WERI-Rb-1 (cell line): ENCODE measurements around the gene HSD11B1.
A peak's percentile ranks its signal among the peaks of the same experiment; 100 is the strongest.

Source experiments
- DNase-seq: peaks from one replicate; pipeline ENCODE4 v3.0.0-alpha.2; 2020
- H3K27ac ChIP-seq: fragments of 250-450 bp; sonication (Bioruptor Pico); 2 replicates; pipeline ENCODE4 v1.5.1; 2020; ENCODE audit warnings: mild to moderate bottlenecking, moderate library complexity
- H3K27me3 ChIP-seq: fragments of 250-450 bp; sonication (Bioruptor Pico); 2 replicates; pipeline ENCODE4 v1.5.1; 2021; ENCODE audit warnings: mild to moderate bottlenecking, low read depth, moderate library complexity; ENCODE audit not compliant: insufficient read depth, severe bottlenecking
- H3K36me3 ChIP-seq: fragments of 250-450 bp; sonication (Bioruptor Pico); 2 replicates; pipeline ENCODE4 v1.5.1; 2020; ENCODE audit warnings: mild to moderate bottlenecking, moderate library complexity
- H3K4me3 ChIP-seq: 2 replicates; pipeline ENCODE4 v1.5.1; 2011; ENCODE audit warnings: low read depth, mild to moderate bottlenecking, control low read depth, low read length
- H3K9me3 ChIP-seq: fragments of 250-450 bp; sonication (Bioruptor Pico); 2 replicates; pipeline ENCODE4 v1.5.1; 2021; ENCODE audit warnings: mild to moderate bottlenecking, moderate library complexity; ENCODE audit not compliant: severe bottlenecking
- TF ChIP-seq, protein P1 (sequence below): IDR thresholded peaks from 2 replicates; pipeline ENCODE4 v1.5.1; 2011; ENCODE audit warnings: low read depth, mild to moderate bottlenecking, control low read depth, inconsistent platforms, low read length

Gene HSD11B1

DNA sequence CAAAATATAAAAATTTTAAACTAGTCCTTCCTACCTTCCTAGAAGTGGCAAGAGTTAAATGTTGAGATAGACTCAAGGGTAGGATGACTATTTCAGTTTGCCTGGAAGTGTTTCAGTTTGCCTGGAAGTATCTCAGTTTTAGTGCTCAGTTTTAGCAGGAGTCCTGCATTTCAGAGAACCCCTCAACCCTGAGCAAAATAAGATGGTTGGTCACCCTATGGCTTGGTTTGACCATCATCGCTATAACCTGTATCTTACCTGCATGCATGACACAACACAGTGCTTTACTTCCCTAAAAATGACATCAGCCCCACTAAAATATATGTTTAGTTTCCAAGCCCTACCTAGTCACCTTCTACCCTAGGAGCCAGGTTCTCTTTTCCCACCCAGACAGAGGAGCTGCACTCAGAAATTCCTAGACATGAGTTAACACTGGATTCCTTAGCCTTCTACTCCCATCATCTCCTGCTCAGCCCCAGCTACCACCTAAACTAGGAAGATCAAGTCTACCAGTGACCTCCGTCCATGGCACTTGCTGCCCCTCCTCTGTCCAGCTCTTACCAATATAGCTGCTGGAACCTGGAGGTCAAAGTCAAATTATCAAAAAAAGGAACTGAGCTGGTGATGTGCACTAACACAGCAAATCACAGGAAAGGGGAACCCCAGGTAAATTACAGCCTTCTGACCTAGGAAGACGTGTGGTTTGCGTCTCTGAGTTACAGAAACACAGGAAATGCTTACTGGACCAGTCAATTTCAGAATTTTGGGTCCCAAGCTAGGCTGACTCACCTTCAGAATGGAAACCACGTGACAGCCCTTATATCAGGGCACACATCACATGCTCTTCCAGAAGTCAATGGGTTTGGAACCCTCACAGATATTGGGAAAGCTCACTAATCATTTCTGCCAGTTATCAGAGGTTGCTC, 31.7 kb upstream of the HSD11B1 start:
- no peaks in the 10 kb centered on the region for H3K36me3 ChIP-seq
- no peak overlapping the region for H3K27ac ChIP-seq
- no peak for DNase-seq
- TF ChIP-seq, protein P1, sequence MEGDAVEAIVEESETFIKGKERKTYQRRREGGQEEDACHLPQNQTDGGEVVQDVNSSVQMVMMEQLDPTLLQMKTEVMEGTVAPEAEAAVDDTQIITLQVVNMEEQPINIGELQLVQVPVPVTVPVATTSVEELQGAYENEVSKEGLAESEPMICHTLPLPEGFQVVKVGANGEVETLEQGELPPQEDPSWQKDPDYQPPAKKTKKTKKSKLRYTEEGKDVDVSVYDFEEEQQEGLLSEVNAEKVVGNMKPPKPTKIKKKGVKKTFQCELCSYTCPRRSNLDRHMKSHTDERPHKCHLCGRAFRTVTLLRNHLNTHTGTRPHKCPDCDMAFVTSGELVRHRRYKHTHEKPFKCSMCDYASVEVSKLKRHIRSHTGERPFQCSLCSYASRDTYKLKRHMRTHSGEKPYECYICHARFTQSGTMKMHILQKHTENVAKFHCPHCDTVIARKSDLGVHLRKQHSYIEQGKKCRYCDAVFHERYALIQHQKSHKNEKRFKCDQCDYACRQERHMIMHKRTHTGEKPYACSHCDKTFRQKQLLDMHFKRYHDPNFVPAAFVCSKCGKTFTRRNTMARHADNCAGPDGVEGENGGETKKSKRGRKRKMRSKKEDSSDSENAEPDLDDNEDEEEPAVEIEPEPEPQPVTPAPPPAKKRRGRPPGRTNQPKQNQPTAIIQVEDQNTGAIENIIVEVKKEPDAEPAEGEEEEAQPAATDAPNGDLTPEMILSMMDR: no peak
- no peak overlapping the region for H3K4me3 ChIP-seq
- no peaks in the 10 kb centered on the region for H3K9me3 ChIP-seq
- H3K27me3 ChIP-seq: peaks cover 80% of the 10 kb centered on the region

DNA sequence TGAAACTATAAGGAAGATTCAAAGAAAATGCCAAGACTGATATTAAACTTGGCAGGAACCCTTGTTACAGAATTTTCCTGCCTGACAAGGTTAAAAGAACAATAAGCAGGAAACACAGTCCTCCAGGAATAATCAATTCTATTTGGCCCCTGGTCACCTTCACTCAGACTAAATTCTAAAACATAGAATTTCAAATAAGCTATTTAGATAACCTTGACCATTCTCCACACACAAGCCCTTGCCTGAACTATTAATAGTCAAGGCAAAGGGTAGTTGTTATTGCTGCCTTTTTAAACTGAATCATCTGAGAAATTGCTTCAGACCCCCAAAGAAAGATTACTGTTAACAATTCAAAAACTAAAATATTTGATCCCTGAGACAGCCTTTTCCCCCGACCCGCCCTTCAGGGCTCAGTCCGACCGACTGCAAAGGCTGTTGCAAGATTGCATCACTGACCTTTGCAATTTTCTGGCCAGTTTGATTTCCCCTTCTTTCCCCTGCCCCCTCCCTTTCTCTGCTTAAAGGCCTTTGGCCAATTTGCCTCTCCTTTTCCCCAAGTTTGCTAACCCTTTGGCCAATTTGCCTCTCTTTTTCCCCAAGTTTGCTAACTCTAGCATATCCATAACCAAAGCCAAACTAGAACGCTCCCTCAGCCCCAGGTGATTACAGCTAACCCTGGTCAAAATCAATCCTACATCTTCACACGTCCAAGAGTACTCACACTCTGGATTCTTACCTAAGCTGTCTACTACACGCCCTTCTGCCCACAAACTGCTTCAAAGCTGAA, 30.8 kb upstream of the HSD11B1 start:
- peaks cover 85% of the 10 kb centered on the region for H3K27me3 ChIP-seq
- H3K9me3 ChIP-seq: no peaks in the 10 kb centered on the region
- no peak overlapping the region for H3K4me3 ChIP-seq
- no peak overlapping the region for H3K27ac ChIP-seq
- DNase-seq: no peak
- TF ChIP-seq, protein P1: no peak
- H3K36me3 ChIP-seq: no peaks in the 10 kb centered on the region

DNA sequence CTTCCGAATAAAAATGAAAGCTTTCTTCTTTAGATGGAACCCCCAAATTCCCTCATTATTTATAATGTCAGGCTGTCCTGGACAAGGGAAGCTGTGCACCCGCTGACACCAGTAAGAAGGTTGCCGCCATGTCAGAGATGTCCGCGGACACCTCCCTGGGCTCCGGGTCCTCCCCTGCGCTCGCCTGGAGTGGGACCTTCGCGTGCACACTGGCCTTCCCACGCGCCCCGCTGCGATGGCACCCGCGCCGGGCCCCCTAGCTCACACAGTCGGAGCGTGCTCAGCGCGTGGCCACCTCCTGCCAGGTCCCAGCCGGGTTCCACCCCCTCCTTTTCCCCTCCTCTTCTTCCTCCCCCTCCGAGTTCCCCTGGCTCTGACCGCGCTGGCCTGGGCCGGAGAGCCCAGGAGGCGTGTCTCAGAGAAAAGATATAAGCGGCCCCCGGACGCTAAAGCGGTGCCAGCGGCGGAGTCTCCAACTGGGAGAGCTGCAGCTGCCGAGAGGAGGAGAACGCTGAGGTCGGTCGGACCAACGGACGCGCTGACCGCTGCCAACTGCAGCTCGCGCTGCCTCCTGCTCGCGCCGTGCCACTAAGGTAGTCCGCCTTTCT, 29.6 kb upstream of the HSD11B1 start, which contains the start of gene G0S2:
G0S2 (plus strand) TSS at position 456 of the 608 bp plus-strand sequence. CDS start 273 bp downstream, outside the sequence.
- H3K4me3 ChIP-seq: peak within 1 kb of the TSS; percentile 42
- H3K27ac ChIP-seq: no peak within 1 kb of the TSS
- peak; percentile 21 for DNase-seq
- peaks cover 79% of the 10 kb centered on the region for H3K27me3 ChIP-seq
- TF ChIP-seq, protein P1: no peak
- H3K9me3 ChIP-seq: no peaks in the 10 kb centered on the region
- no peaks in the 10 kb centered on the region for H3K36me3 ChIP-seq

DNA sequence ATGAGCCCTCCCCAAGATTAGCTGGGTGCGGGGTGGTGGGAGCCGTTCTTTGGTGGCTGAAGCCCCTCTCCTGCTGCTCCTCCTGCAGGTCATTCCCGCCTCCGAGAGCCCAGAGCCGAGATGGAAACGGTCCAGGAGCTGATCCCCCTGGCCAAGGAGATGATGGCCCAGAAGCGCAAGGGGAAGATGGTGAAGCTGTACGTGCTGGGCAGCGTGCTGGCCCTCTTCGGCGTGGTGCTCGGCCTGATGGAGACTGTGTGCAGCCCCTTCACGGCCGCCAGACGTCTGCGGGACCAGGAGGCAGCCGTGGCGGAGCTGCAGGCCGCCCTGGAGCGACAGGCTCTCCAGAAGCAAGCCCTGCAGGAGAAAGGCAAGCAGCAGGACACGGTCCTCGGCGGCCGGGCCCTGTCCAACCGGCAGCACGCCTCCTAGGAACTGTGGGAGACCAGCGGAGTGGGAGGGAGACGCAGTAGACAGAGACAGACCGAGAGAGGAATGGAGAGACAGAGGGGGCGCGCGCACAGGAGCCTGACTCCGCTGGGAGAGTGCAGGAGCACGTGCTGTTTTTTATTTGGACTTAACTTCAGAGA, 29.0 kb upstream of the HSD11B1 start:
- DNase-seq: peak; percentile 12
- Histone ChIP-seq H3K4me3 (peak overlapping the region; percentile 42), H3K27me3 (peaks cover 77% of the 10 kb centered on the region), H3K27ac (no peak overlapping the region), H3K9me3 (no peaks in the 10 kb centered on the region), H3K36me3 (no peaks in the 10 kb centered on the region)
- TF ChIP-seq, protein P1: no peak

DNA sequence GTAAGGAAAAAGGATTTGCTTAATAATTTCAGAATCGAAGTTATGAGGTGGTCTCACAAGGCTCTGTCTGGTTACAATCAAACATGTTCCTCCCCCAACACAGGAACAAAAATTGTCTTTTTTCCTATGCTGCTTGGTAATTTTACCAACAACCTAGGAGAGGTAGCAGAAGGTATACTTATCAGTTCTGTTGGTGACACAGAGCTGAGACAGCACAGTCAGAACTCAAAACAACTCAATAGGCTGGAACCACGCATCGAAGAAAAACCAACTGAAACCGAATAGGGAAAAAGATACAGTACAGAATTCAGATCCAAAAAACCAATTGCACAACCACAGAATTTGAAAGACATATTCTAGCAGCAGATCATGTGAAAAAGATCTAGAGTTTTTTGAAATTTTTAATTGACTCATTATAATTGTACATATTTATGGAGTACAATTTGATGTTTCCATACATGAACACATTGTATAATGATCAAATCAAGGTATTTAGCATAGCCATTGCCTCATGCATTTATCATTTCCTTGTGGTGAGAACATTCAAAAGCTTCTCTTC, 25.6 kb upstream of the HSD11B1 start:
- Histone ChIP-seq H3K4me3 (no peak overlapping the region), H3K9me3 (no peaks in the 10 kb centered on the region), H3K27me3 (peaks cover 61% of the 10 kb centered on the region), H3K36me3 (no peaks in the 10 kb centered on the region), H3K27ac (no peak overlapping the region)
- TF ChIP-seq, protein P1: no peak
- no peak for DNase-seq
